C4-2B (cell line): Measurements from ENCODE around the gene FOXD2.
A peak's percentile ranks its signal among the peaks of the same experiment; 100 is the strongest.

Experiments used
- H3K27ac ChIP-seq: fragments of 450-650 bp; 2 replicates; pipeline ENCODE4 v1.5.1; 2017
- CTCF ChIP-seq: fragments of 450-650 bp; conservative IDR thresholded peaks from 2 replicates; pipeline ENCODE4 v1.5.1; 2017; ENCODE audit warnings: mild to moderate bottlenecking
- ZFX ChIP-seq: fragments of 450-650 bp; IDR thresholded peaks from 2 replicates; pipeline ENCODE4 v1.6.1; 2017

Gene FOXD2

GRCh38 chr1:47432071-47433036 is 5.5 kb upstream of the FOXD2 start:
- no peak overlapping the region for H3K27ac ChIP-seq

GRCh38 chr1:47433037-47433421 is 4.8 kb upstream of the FOXD2 start:
- TF ChIP-seq ZFX (no peak), CTCF (no peak)
- H3K27ac ChIP-seq, result no peak overlapping the region

More at GRCh38 chr1:47432071-47433036, 5.5 kb upstream of the FOXD2 start:
- TF ChIP-seq ZFX (no peak), CTCF (peak; percentile 85)

GRCh38 chr1:47433477-47434050 is 4.3 kb upstream of the FOXD2 start:
- no peak overlapping the region for H3K27ac ChIP-seq
- TF ChIP-seq CTCF (no peak), ZFX (no peak)

- TF ChIP-seq CTCF (no peak), ZFX (no peak)
- H3K27ac ChIP-seq, result peak overlapping the region; percentile 14; the same call in 1 of the 2 replicates
Observed at GRCh38 chr1:47434051-47434842, 3.6 kb upstream of the FOXD2 start.

GRCh38 chr1:47435506-47436303 is 2.1 kb upstream of the FOXD2 start:
- TF ChIP-seq ZFX (no peak), CTCF (no peak)
- no peak overlapping the region for H3K27ac ChIP-seq

GRCh38 chr1:47436304-47436978 is 1.4 kb upstream of the FOXD2 start:
- TF ChIP-seq ZFX, result no peak
- peak; percentile 99 for TF ChIP-seq CTCF
- peak overlapping the region; percentile 73 for H3K27ac ChIP-seq
